Gastroesophageal sphincter (tissue), 3 donors: Measurements from ENCODE around the gene C19orf25.

Experiments used
- EP300 ChIP-seq: sonication (generic); formaldehyde crosslinking; IDR thresholded peaks from one replicate; pipeline ENCODE4 v1.6.1; 2017; ENCODE audit warnings: antibody characterized with exemption, mild to moderate bottlenecking
- POLR2A ChIP-seq, 2 donors: fragments of 450-650 bp; IDR thresholded peaks; one replicate each; pipeline ENCODE4 v1.6.1; 2017; ENCODE audit warnings: antibody characterized with exemption in 2 of 2, mild to moderate bottlenecking in 2 of 2, moderate library complexity in 1 of 2
- POLR2AphosphoS5 ChIP-seq: sonication (generic); formaldehyde crosslinking; IDR thresholded peaks from one replicate; pipeline ENCODE4 v1.6.1; 2017; ENCODE audit warnings: antibody characterized with exemption
- TF ChIP-seq, protein P1 (sequence below), 4 experiments: fragments of 200-600 bp in 2 of 4; fragments of 450-650 bp in 2 of 4; sonication (generic) in 1 of 4; IDR thresholded peaks; one replicate each; pipeline ENCODE4 v1.5.1; 2017 to 2019; ENCODE audit warnings: antibody characterized with exemption in 4 of 4, mild to moderate bottlenecking in 2 of 4, moderate library complexity in 2 of 4

DNA sequence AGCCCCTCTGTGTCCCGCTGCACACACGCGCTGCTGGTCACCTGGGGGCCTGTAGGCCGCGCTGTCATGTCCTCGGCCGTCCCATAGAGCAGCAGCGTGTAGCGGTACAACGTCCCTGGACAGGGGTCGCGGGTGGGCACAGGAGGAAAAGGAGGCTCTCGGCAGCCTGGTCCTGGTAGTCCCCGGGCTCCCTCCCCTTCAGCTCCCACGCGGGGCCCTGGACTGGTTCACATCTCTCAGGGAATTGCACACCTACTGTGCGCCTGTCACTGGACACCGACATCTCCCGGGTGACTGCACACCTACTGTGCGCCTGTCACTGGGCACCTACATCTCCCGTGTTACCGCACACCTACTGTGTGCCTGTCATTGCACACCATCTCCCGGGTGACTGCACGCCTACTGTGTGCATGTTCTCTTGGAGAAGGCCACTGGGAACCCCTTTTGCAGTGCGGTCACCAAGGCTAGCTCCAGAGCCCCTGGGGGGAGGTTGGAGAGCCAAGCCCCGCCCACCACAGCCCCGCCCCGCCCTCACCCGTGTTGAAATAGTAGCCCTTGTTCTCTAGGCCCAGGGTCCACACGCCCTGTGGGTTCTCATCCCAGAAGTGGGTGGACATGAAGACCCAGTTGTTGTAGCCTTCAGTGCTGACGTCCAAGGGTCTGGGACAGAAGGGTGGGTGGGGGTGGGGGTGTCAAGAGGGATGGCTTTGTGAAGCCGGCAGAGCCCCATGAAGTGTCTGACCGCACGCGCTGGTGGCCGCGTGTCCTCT lies 3.5 kb upstream of the C19orf25 start:
- TF ChIP-seq, protein P1, sequence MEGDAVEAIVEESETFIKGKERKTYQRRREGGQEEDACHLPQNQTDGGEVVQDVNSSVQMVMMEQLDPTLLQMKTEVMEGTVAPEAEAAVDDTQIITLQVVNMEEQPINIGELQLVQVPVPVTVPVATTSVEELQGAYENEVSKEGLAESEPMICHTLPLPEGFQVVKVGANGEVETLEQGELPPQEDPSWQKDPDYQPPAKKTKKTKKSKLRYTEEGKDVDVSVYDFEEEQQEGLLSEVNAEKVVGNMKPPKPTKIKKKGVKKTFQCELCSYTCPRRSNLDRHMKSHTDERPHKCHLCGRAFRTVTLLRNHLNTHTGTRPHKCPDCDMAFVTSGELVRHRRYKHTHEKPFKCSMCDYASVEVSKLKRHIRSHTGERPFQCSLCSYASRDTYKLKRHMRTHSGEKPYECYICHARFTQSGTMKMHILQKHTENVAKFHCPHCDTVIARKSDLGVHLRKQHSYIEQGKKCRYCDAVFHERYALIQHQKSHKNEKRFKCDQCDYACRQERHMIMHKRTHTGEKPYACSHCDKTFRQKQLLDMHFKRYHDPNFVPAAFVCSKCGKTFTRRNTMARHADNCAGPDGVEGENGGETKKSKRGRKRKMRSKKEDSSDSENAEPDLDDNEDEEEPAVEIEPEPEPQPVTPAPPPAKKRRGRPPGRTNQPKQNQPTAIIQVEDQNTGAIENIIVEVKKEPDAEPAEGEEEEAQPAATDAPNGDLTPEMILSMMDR (IDR thresholded peaks at IDR 0.05), result no peak
- TF ChIP-seq POLR2A (IDR thresholded peaks at IDR 0.05), result no peak
- no peak for TF ChIP-seq POLR2AphosphoS5
- no peak for TF ChIP-seq EP300
